Karpas-422 (cell line): ENCODE data around the gene ST6GALNAC4. TPM values are rescaled to one million over a fixed set of nuclear protein-coding genes. Genes with fewer than 3 reads are reported as not detected.
A peak's percentile ranks its signal among the peaks of the same experiment; 100 is the strongest.

Source experiments
- DNase-seq: peaks from one replicate; pipeline ENCODE4 v3.0.0-alpha.2; 2015
- H2AFZ ChIP-seq: fragments of 200-600 bp; sonication (generic); 2 replicates; pipeline ENCODE4 v1.6.1; 2014; ENCODE audit warnings: antibody characterized with exemption, low read length, mixed read lengths
- H3K27ac ChIP-seq: fragments of 200-600 bp; sonication (generic); 2 replicates; pipeline ENCODE4 v1.5.1; 2014; ENCODE audit warnings: mild to moderate bottlenecking, low read length, moderate library complexity
- H3K27me3 ChIP-seq: fragments of 200-600 bp; sonication (generic); 2 replicates; pipeline ENCODE4 v1.6.1; 2014; ENCODE audit warnings: low read length, mixed read lengths
- H3K36me3 ChIP-seq: fragments of 200-600 bp; sonication (generic); 2 replicates; pipeline ENCODE4 v1.6.1; 2014; ENCODE audit warnings: low read length, mixed read lengths; ENCODE audit not compliant: insufficient read depth
- H3K4me1 ChIP-seq: fragments of 200-600 bp; sonication (generic); 2 replicates; pipeline ENCODE4 v1.6.1; 2014; ENCODE audit warnings: mild to moderate bottlenecking, low read length, mixed read lengths
- H3K4me2 ChIP-seq: fragments of 200-600 bp; sonication (generic); 2 replicates; pipeline ENCODE4 v1.6.1; 2014; ENCODE audit warnings: low read length, low read depth, mild to moderate bottlenecking; ENCODE audit not compliant: poor library complexity, severe bottlenecking
- H3K4me3 ChIP-seq: fragments of 200-600 bp; sonication (generic); 2 replicates; pipeline ENCODE4 v1.5.1; 2014; ENCODE audit warnings: mild to moderate bottlenecking, antibody characterized with exemption, low read length, mixed read lengths
- H3K79me2 ChIP-seq: fragments of 200-600 bp; sonication (generic); 2 replicates; pipeline ENCODE4 v1.6.1; 2014; ENCODE audit warnings: mild to moderate bottlenecking, low read length, mixed read lengths
- H3K9ac ChIP-seq: fragments of 200-600 bp; sonication (generic); 2 replicates; pipeline ENCODE4 v1.6.0; 2014; ENCODE audit warnings: low read length
- H3K9me2 ChIP-seq: fragments of 200-600 bp; sonication (generic), shearing (Covaris generic); replicated peaks from 2 replicates; pipeline ENCODE4 v1.6.0; 2014; ENCODE audit warnings: mild to moderate bottlenecking, low read length, moderate library complexity; ENCODE audit not compliant: insufficient read depth
- H3K9me3 ChIP-seq: fragments of 300-700, 200-600 bp; sonication (generic); 2 replicates; pipeline ENCODE4 v1.6.1; 2014; ENCODE audit warnings: low read length, mixed read lengths
- H4K20me1 ChIP-seq: fragments of 200-600 bp; sonication (generic); 2 replicates; pipeline ENCODE4 v1.6.1; 2014; ENCODE audit warnings: mild to moderate bottlenecking, antibody characterized with exemption, low read length, low read depth; ENCODE audit not compliant: insufficient read depth
- total RNA-seq: library from RNA; depleted of rRNA; stranded (reverse); fragments of >200 nt; shearing (Covaris generic); gene quantifications from 2 replicates; pipeline ENCODE4 v1.2.3, GENCODE V29; 2014; ENCODE audit warnings: low replicate concordance

ST6GALNAC4 gene
- total RNA-seq, 1 experiment from 2014 or later: 23.5 TPM

DNA sequence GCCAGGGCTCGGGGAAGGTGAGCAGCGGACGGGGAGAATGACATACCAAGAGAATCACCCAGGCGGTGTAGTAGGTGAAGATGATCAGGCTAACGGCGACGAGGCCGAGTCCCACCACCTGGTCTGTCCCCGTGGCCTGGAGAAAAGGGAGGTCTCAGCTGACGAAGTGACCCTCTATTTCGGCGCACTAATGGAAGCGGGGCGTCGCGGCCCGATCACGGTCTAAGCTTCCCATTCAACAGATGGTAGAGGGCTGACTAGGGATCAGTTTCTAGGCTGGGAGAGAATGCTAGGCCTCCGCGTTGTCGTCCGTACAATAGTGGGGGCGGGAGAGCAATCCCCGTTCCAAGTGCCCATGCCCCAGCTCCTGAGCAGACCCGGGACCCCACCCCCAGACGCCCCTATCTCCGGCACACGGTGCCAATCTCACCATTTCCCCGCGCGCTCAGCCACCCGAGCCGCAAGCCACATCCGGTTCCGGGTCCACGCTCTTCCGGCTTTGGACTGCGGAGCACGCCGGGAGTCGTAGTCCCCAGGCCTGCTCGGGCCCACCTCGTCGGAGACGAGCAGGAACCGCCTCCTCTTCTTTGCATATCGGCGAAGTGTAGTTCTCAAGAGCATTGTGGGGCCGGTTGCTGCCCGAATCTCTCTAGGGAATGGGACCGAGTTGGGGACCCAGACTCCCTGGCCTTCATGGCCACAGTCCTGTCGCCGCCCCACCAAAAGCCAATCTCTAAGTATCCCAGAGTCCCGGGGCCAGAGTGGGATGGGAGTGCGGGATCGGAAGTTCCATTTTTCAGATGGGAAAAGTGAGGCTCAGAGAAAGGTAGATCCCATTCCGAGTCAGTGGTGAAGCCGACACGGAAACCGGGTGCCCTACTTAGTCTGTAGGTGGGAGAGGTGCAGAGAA lies 20.8 kb upstream of the ST6GALNAC4 start, which contains the start of gene DPM2:
Gene DPM2 (minus strand): TSS at position 467 of the 910 bp plus-strand sequence. CDS start 34 bp downstream, at position 433.
- H3K9me2 ChIP-seq: no peaks in the 10 kb centered on the region
- H3K9ac ChIP-seq: peak within 1 kb of the TSS; percentile 83
- no peaks in the 10 kb centered on the region for H3K27me3 ChIP-seq
- H4K20me1 ChIP-seq: peaks cover 30% of the 10 kb centered on the region
- H2AFZ ChIP-seq: peak within 1 kb of the TSS; percentile 68; the same call in 1 of the 2 replicates
- H3K79me2 ChIP-seq: peaks cover 20% of the 10 kb centered on the region
- peaks cover 28% of the 10 kb centered on the region for H3K4me1 ChIP-seq
- peak; percentile 97 for DNase-seq
- H3K36me3 ChIP-seq: peaks cover 3% of the 10 kb centered on the region; the same call in 1 of the 2 replicates
- H3K27ac ChIP-seq: no peak within 1 kb of the TSS
- H3K4me3 ChIP-seq: peak within 1 kb of the TSS; percentile 79
- H3K4me2 ChIP-seq: peak within 1 kb of the TSS; percentile 85
- H3K9me3 ChIP-seq: no peaks in the 10 kb centered on the region

DNA sequence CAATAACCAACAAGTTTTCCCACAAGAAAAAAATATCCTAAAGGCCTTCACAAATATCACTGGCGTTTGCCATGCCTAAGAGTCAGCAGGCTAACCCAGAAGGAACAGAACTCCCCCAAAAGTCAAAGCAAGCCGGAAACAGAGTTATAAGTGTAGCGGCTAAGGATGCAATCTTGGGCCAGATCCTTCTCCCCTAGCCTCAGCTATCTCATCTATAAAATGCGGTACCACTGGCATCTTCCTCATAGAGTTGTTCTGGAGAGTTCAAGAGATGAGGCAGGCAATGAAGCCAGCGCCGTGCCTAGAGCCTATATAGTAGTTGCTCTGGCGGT lies 20.2 kb upstream of the ST6GALNAC4 start:
- Histone ChIP-seq H3K9me3 (no peaks in the 10 kb centered on the region), H3K4me1 (peaks cover 28% of the 10 kb centered on the region), H3K27me3 (no peaks in the 10 kb centered on the region), H3K4me2 (peak overlapping the region; percentile 85), H3K9ac (peak overlapping the region; percentile 83), H3K27ac (no peak overlapping the region), H4K20me1 (peaks cover 28% of the 10 kb centered on the region), H3K9me2 (no peaks in the 10 kb centered on the region), H3K4me3 (peak overlapping the region; percentile 79), H3K36me3 (peaks cover 3% of the 10 kb centered on the region; the same call in 1 of the 2 replicates), H3K79me2 (peaks cover 20% of the 10 kb centered on the region), H2AFZ (no peak overlapping the region)
- no peak for DNase-seq

DNA sequence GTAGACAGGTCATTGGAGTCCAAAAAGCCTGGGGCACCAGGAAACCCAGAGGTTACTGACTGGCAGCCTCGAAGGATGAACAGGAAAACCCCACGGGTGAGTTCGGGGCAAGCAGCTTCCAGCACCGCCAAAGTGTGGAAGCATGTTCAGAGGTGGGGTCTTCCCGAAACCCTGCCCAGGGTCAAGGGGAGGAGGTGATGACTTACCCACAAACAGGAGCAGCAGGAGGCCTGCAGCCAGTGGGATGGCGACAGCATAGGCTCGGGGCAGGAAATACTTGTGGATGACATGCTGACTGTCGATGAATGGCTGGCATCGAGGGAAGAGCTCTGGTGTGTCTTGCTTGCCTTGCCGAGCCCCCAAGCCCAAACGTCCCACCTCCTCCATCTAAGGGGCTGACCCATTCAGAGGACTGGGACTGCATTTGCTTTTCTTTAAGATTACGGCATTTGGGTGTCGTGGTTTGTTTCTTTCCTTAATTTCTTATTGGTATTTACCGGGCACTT lies 19.6 kb upstream of the ST6GALNAC4 start:
- Histone ChIP-seq H3K9me2 (no peaks in the 10 kb centered on the region), H2AFZ (no peak overlapping the region), H3K36me3 (peaks cover 3% of the 10 kb centered on the region; the same call in 1 of the 2 replicates), H3K4me3 (peak overlapping the region; percentile 79), H3K4me1 (peaks cover 30% of the 10 kb centered on the region), H3K9ac (peak overlapping the region; percentile 83), H3K27ac (no peak overlapping the region), H3K9me3 (no peaks in the 10 kb centered on the region), H4K20me1 (peaks cover 29% of the 10 kb centered on the region), H3K4me2 (peak overlapping the region; percentile 85), H3K79me2 (peaks cover 20% of the 10 kb centered on the region), H3K27me3 (no peaks in the 10 kb centered on the region)
- DNase-seq: no peak

DNA sequence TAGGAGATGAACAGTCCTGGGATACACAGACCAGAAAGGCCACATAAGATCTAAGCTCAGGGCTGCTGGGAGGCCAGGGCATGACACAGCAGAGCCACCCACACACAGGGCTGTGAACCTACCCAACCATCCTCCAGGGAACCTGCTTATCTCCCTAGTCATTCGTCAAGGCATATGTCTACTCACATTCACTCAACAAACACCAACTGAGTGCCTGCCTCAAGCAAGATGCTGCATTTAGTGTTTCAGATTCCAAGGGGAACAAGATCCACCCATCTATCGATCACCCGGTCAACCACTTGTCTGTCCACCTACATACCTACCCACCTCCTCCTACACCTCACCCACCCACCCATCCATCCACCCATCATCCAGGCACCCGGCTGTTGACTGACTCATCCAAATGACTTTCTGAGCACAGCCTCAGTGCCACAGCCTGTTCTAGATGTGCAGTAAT lies 19.0 kb upstream of the ST6GALNAC4 start:
- DNase-seq: no peak
- no peak overlapping the region for H3K27ac ChIP-seq
- H4K20me1 ChIP-seq: peaks cover 33% of the 10 kb centered on the region
- no peak overlapping the region for H2AFZ ChIP-seq
- H3K9me2 ChIP-seq: no peaks in the 10 kb centered on the region
- H3K79me2 ChIP-seq: peaks cover 20% of the 10 kb centered on the region
- H3K36me3 ChIP-seq: peaks cover 3% of the 10 kb centered on the region; the same call in 1 of the 2 replicates
- H3K27me3 ChIP-seq: no peaks in the 10 kb centered on the region
- H3K4me1 ChIP-seq: peaks cover 36% of the 10 kb centered on the region
- peak overlapping the region; percentile 85 for H3K4me2 ChIP-seq
- peak overlapping the region; percentile 83 for H3K9ac ChIP-seq
- no peaks in the 10 kb centered on the region for H3K9me3 ChIP-seq
- peak overlapping the region; percentile 79; the same call in 1 of the 2 replicates for H3K4me3 ChIP-seq

DNA sequence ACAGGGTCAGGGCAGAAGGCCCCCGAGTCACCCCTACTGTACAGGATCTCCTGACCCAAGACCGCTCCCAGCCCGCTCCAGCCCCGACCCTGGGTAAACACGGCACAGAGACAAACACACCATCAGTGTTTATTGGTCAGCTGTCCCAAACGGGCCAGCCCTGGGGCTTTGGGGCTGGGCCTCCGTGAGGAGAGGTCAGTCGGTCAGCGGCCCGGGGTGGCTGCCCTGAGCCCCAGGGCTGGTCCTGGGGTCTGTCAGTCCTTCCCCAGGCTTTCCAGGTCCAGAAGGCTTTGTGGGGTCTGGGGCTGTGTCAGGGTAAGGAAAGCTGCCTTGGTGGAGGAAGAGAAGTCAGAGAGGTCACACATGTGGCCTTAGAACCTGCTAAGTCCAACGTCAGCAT lies 18.1 kb upstream of the ST6GALNAC4 start:
- Histone ChIP-seq H3K27ac (no peak overlapping the region), H3K79me2 (peaks cover 20% of the 10 kb centered on the region), H3K9ac (no peak overlapping the region), H3K36me3 (peaks cover 3% of the 10 kb centered on the region; the same call in 1 of the 2 replicates), H3K9me2 (no peaks in the 10 kb centered on the region), H3K27me3 (no peaks in the 10 kb centered on the region), H3K4me2 (no peak overlapping the region), H3K4me1 (peaks cover 41% of the 10 kb centered on the region), H4K20me1 (peaks cover 38% of the 10 kb centered on the region), H3K9me3 (no peaks in the 10 kb centered on the region), H2AFZ (no peak overlapping the region), H3K4me3 (no peak overlapping the region)
- no peak for DNase-seq

DNA sequence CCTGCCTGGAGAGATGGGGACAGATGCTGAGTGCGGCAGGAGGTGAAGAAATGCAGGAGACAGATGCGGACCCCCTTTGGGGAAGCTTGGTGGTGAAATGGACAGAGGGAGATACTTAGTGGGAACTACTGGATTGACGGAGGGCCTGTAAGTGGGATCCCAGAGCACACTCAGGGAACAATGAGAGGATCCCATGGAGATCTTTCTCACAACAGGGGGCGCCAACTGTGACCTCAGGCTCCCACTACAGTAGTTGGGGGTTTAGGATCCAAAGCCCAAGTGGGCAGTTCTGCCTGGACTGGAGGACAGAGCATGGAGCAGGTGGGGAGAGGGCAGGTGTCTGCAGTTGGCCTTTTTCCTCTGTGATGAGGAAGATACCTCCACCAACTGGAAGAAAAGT lies 17.4 kb upstream of the ST6GALNAC4 start:
- Histone ChIP-seq H2AFZ (no peak overlapping the region), H3K9ac (no peak overlapping the region), H4K20me1 (peaks cover 43% of the 10 kb centered on the region), H3K9me3 (no peaks in the 10 kb centered on the region), H3K4me1 (peaks cover 41% of the 10 kb centered on the region), H3K79me2 (peaks cover 20% of the 10 kb centered on the region), H3K36me3 (peaks cover 3% of the 10 kb centered on the region; the same call in 1 of the 2 replicates), H3K27ac (no peak overlapping the region), H3K27me3 (no peaks in the 10 kb centered on the region), H3K4me2 (no peak overlapping the region), H3K4me3 (no peak overlapping the region), H3K9me2 (no peaks in the 10 kb centered on the region)
- DNase-seq: no peak

DNA sequence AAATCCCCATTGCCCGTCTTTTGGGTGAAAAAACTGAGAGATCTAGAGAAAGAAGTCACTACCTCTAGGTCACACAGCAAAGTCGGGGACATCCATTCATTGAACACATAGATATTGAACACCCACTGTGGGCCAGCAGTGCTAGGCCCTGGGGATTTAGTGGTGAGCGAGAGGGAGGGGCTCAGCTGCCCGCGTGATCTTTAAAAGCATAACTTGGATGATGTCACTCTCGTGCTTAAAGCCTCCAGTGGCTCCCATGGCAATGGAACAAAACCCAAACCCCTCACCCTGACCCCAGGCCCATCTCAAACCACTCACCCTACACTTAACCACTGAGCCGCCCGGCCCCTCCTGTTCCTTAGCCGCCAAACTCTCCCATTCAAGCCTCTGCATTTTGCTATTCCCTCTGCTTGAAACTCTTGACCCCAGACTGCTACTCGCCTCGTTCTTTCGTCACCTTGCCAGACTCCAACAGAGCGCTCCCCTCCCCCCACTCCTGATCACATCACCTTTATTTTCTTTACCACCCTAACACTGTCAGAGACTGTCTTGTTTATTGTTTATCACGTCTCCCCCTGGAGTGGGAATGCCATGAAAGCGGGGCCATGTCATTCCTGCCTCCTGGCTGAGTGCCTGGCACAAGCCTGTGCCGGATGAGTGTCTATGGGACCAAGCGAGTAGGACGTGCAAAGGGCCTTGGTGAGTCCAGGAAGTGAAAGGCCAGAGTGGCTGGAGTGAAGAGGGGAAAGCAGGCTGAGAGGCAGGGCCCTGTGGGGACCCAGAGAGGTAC lies 14.4 kb upstream of the ST6GALNAC4 start:
- peaks cover 41% of the 10 kb centered on the region for H4K20me1 ChIP-seq
- peak overlapping the region; percentile 76 for H3K4me3 ChIP-seq
- DNase-seq: peak; percentile 64
- H3K4me1 ChIP-seq: peaks cover 28% of the 10 kb centered on the region
- H3K36me3 ChIP-seq: peaks cover 2% of the 10 kb centered on the region; the same call in 1 of the 2 replicates
- no peaks in the 10 kb centered on the region for H3K9me2 ChIP-seq
- no peak overlapping the region for H3K27ac ChIP-seq
- no peaks in the 10 kb centered on the region for H3K27me3 ChIP-seq
- no peak overlapping the region; the same call in 1 of the 2 replicates for H2AFZ ChIP-seq
- peaks cover 8% of the 10 kb centered on the region for H3K79me2 ChIP-seq
- no peaks in the 10 kb centered on the region for H3K9me3 ChIP-seq
- H3K9ac ChIP-seq: peak overlapping the region; percentile 56
- H3K4me2 ChIP-seq: peak overlapping the region; percentile 93
